Prostate gland (tissue), 2 donors: Measurements from ENCODE around the gene WNK2. TPM values are rescaled to one million over a fixed set of nuclear protein-coding genes. Genes with fewer than 3 reads are reported as not detected.

Experiments used
- DNase-seq: peaks from one replicate; pipeline ENCODE4 v3.0.0-alpha.2; 2019; ENCODE audit warnings: low spot score
- H3K27ac ChIP-seq, 2 donors: fragments of 200-600 bp; sonication (generic); 2 replicates each; pipeline ENCODE4 v1.5.1; 2017 to 2019
- H3K27me3 ChIP-seq: fragments of 200-600 bp; sonication (generic); replicated peaks from 2 replicates; pipeline ENCODE4 v1.5.1; 2019; ENCODE audit not compliant: insufficient read depth
- H3K36me3 ChIP-seq, 2 donors: fragments of 200-600 bp; sonication (generic); 1 replicate in 1 of 2; 2 replicates in 1 of 2; pipeline versions ENCODE4 v1.5.1 to v1.8.1; 2017 to 2019
- H3K4me1 ChIP-seq: fragments of 200-600 bp; sonication (generic); replicated peaks from 2 replicates; pipeline ENCODE4 v1.5.1; 2019
- H3K4me3 ChIP-seq, 2 donors: fragments of 200-600 bp; sonication (generic); 2 replicates each; pipeline ENCODE4 v1.5.1; 2017 to 2019
- H3K9me3 ChIP-seq: fragments of 200-600 bp; sonication (generic); 2 replicates; pipeline ENCODE4 v1.5.1; 2017
- POLR2A ChIP-seq: fragments of 450-650 bp; IDR thresholded peaks from one replicate; pipeline ENCODE4 v1.6.1; 2016; ENCODE audit warnings: antibody characterized with exemption, mild to moderate bottlenecking
- POLR2AphosphoS5 ChIP-seq: sonication (generic); formaldehyde crosslinking; IDR thresholded peaks from one replicate; pipeline ENCODE4 v1.6.1; 2017; ENCODE audit warnings: antibody characterized with exemption
- WGBS: methylation state at CpG from one replicate; pipeline ENCODE4 v1.1.5; 2018; 5-methylcytosine and 5-hydroxymethylcytosine counted together
- intact Hi-C: fragments of 100-400 bp; cut with DNase I; formaldehyde crosslinking; loops from one replicate; pipeline ENCODE4 v1.14.2; 2022
- total RNA-seq, 2 donors: library from RNA; depleted of rRNA; stranded (reverse); fragments of >200 nt; gene quantifications; one replicate each; pipeline ENCODE4 v1.1.0, GENCODE V29; 2016
- TF ChIP-seq, protein P1 (sequence below), 4 experiments: fragments of 200-600 bp in 2 of 4; fragments of 450-650 bp in 2 of 4; sonication (generic) in 2 of 4; IDR thresholded peaks; 1 replicate in 3 of 4; 2 replicates in 1 of 4; pipeline ENCODE4 v1.5.1; 2016 to 2019; ENCODE audit warnings: antibody characterized with exemption in 4 of 4, mild to moderate bottlenecking in 2 of 4, moderate library complexity in 2 of 4

The WNK2 gene
- total RNA-seq, 2 donors from 2014 or later = 77.9 to 136 TPM

DNA sequence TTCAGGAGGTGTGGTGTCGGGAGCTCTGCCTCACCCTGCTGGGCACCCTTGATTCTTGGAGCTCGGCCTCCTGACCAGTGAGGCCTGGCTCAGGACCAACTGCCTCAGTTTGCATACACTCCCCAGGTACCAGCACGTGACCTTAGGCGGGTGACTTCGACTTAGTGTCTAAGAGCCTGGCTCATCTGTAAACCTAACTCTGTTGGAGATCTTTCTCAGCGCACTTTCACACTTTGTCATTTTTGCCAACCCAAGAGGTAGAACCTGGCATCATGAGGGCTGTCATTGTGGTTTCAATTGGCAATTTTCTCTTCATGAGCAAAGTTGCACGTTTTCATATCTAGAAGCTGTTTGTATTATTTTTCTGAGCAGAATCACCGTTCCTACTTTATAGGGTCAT lies 13.4 kb upstream of the WNK2 start:
- Histone ChIP-seq H3K4me3 (no peak overlapping the region), H3K27ac (no peak overlapping the region), H3K27me3 (no peaks in the 10 kb centered on the region), H3K36me3 (no peaks in the 10 kb centered on the region), H3K9me3 (no peaks in the 10 kb centered on the region), H3K4me1 (no peaks in the 10 kb centered on the region)
- TF ChIP-seq, protein P1, sequence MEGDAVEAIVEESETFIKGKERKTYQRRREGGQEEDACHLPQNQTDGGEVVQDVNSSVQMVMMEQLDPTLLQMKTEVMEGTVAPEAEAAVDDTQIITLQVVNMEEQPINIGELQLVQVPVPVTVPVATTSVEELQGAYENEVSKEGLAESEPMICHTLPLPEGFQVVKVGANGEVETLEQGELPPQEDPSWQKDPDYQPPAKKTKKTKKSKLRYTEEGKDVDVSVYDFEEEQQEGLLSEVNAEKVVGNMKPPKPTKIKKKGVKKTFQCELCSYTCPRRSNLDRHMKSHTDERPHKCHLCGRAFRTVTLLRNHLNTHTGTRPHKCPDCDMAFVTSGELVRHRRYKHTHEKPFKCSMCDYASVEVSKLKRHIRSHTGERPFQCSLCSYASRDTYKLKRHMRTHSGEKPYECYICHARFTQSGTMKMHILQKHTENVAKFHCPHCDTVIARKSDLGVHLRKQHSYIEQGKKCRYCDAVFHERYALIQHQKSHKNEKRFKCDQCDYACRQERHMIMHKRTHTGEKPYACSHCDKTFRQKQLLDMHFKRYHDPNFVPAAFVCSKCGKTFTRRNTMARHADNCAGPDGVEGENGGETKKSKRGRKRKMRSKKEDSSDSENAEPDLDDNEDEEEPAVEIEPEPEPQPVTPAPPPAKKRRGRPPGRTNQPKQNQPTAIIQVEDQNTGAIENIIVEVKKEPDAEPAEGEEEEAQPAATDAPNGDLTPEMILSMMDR (IDR thresholded peaks at IDR 0.05) = no peak
- TF ChIP-seq POLR2A (no peak), POLR2AphosphoS5 (no peak)
- intact Hi-C loops = no loop called here
- WGBS = 78% methylated on average over 8 of the region's 8 CpGs
- DNase-seq = no peak

DNA sequence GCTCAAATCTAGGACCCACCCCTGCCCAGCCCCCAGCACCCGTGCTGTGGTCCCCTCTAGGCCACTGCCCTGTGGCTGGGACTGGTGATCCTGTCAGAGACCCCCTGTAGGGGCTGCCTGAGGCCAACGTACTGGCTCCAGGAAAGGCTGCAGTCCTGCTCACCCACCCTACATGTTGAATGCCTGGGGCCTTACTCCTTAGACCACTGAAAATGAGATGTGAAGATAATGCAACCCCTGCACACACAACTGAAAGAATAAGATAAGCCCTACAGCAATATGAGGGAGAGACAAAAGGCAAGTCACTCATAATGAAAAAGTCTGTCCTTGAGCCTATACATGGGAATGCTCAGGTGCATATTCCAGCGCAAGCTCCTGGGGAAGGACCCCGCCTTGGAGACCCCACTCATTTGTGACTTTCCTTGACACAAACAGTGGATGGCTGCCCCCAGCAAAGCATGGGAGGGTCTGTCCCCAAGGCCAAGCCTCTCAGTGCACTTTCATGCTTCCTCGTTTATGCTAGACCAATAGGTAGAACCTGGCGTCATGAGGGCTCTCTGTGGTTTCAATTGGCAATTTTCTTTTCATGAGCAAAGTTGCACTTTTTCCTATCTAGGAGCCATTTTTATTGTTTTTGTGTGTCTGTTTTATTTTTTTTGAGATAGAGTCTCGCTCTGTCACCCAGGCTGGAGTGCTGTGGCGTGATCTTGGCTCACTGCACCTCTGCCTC lies 12.5 kb upstream of the WNK2 start:
- 95% methylated on average over 8 of the region's 8 CpGs for WGBS
- TF ChIP-seq POLR2A = no peak
- TF ChIP-seq, protein P1 (IDR thresholded peaks at IDR 0.05) = no peak
- TF ChIP-seq POLR2AphosphoS5 = no peak
- no peaks in the 10 kb centered on the region for H3K4me1 ChIP-seq

DNA sequence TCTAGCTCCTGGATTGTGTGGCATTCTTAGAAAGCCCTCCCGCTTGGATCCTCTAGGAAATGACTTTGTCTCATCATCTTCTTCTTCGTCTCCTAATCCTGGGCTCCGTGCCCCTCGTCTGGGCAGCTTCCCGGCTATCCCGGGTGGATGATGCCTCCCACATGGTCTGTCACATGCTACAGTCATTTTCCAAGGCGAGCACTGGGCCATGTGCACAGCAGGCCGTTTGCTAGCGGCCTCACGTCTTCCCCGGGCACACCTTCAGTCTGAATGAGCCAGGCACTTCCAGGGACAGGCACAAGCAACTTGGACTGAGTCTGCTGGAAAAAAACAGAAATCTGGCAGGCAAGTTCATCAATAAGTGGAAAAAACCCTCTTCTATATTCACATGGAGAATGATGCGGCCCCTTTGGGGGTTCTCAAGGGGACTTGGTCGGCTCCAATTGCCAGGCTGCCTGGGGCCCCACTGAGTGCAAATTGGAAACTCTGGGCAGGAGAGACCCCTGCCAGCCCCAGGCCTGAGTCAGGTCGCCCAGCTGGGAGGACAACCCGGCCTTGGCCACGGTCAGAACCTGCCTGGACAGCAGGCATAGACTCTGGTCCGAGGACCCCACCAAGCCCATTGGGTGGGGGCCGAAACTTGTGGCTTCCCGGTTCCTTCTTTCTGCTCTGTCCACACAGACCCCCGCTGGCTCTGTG lies 11.1 kb upstream of the WNK2 start:
- WGBS = 77% methylated on average over 20 of the region's 20 CpGs
- Histone ChIP-seq H3K27me3 (no peaks in the 10 kb centered on the region), H3K27ac (no peak overlapping the region), H3K4me3 (no peak overlapping the region), H3K4me1 (no peaks in the 10 kb centered on the region), H3K36me3 (no peaks in the 10 kb centered on the region), H3K9me3 (no peaks in the 10 kb centered on the region)
- TF ChIP-seq POLR2A = no peak
- TF ChIP-seq POLR2AphosphoS5 = no peak
- TF ChIP-seq, protein P1 (IDR thresholded peaks at IDR 0.05) = no peak
- intact Hi-C loops = no loop called here
- no peak for DNase-seq

More for the DNA sequence above, 12.5 kb upstream of the WNK2 start:
- Histone ChIP-seq H3K27ac (no peak overlapping the region), H3K9me3 (no peaks in the 10 kb centered on the region), H3K27me3 (no peaks in the 10 kb centered on the region), H3K4me3 (no peak overlapping the region), H3K36me3 (no peaks in the 10 kb centered on the region)
- no peak for DNase-seq
- intact Hi-C loops = no loop called here

DNA sequence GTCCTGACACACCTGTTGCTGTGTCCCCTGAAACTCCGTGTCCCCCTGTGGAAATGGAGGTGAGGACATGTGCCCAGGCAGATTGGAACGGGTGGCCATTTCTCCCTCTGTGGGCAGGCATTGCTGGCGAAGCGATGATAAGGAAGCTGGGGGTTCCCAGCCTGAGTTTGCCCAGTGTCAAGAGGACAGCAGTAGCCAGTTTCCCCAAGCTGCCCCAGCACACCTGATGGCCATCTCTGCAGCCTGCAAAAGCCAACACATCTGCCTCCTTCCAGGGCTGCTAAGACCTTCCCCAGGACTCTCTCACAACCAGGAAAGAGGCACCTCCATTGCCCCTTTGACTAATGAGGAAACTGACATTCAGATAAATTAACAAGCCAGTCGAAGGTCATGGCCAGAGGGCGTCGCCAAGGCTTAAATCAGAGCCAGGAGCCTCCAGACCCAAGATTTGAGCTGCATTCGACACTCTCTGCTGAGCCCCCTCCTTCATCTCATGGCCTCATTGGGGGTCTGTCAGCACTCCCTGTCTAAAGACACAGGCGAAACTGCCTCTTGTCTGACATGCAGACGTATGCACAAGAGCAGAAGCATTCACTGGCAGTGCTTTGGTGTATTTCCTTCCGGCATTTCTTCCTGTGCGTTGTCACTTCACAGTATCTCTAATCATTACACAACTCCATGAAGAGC lies 10.4 kb upstream of the WNK2 start:
- Histone ChIP-seq H3K36me3 (no peaks in the 10 kb centered on the region), H3K27me3 (no peaks in the 10 kb centered on the region)
- 80% methylated on average over 12 of the region's 12 CpGs for WGBS

More for the DNA sequence above, 10.4 kb upstream of the WNK2 start:
- H3K4me1 ChIP-seq = no peaks in the 10 kb centered on the region
- intact Hi-C loops = no loop called here
- H3K27ac ChIP-seq = no peak overlapping the region
- no peaks in the 10 kb centered on the region for H3K9me3 ChIP-seq
- TF ChIP-seq, protein P1 (IDR thresholded peaks at IDR 0.05) = no peak
- no peak for TF ChIP-seq POLR2A
- TF ChIP-seq POLR2AphosphoS5 = no peak
- DNase-seq = no peak
- H3K4me3 ChIP-seq = no peak overlapping the region
